EL (cell line): ENCODE data around the gene GSX2.
"Not testable (repeated sequence)": the region's sequence is repeated elsewhere in the genome, so short reads cannot be mapped to it uniquely, and the experiment has no call there.

Experiments used
- DNase-seq: peaks from one replicate; pipeline ENCODE4 v3.0.0-alpha.2; 2016

The GSX2 gene

GRCh38 chr4:54107951-54108748, 8.2 kb downstream of the GSX2 start:
- no peak for DNase-seq

GRCh38 chr4:54109241-54110018, 9.5 kb downstream of the GSX2 start:
- DNase-seq, result no peak

GRCh38 chr4:54110019-54110416, 10.1 kb downstream of the GSX2 start:
- no peak for DNase-seq

- DNase-seq, result not testable (repeated sequence)
These were observed 13.2 kb downstream of the GSX2 start for GRCh38 chr4:54113206-54113605.

- not testable (repeated sequence) for DNase-seq
These were observed 16.3 kb downstream of the GSX2 start for GRCh38 chr4:54116246-54116645.

GRCh38 chr4:54118850-54119589, 19.1 kb downstream of the GSX2 start:
- DNase-seq, result no peak

- no peak for DNase-seq
These were observed 20.6 kb downstream of the GSX2 start for GRCh38 chr4:54120518-54120917.

- DNase-seq, result no peak
These were observed 27.7 kb downstream of the GSX2 start for GRCh38 chr4:54127660-54128059.

- not testable (repeated sequence) for DNase-seq
These were observed 28.7 kb downstream of the GSX2 start for GRCh38 chr4:54128694-54129093.

- DNase-seq, result no peak
These were observed 39.4 kb downstream of the GSX2 start for GRCh38 chr4:54139332-54139731.

- DNase-seq, result no peak
These were observed 40.3 kb downstream of the GSX2 start for GRCh38 chr4:54140287-54140686.

- DNase-seq, result no peak
These were observed 44.2 kb downstream of the GSX2 start for GRCh38 chr4:54144199-54144598.

GRCh38 chr4:54144661-54145171, 44.8 kb downstream of the GSX2 start:
- DNase-seq, result peak; percentile 22

GRCh38 chr4:54146139-54146538, 46.2 kb downstream of the GSX2 start:
- DNase-seq, result no peak

GRCh38 chr4:54149323-54149722, 49.4 kb downstream of the GSX2 start:
- DNase-seq, result no peak
